NB4 (cell line): ENCODE data around the gene APP.

Source experiments
- DNase-seq: peaks from one replicate; pipeline ENCODE4 v3.0.0; 2010; ENCODE audit warnings: low read depth
- H3K4me3 ChIP-seq: one replicate; pipeline ENCODE4 v1.5.1; 2011; ENCODE audit warnings: mild to moderate bottlenecking, low read depth, low read length, moderate library complexity
- MYC ChIP-seq: IDR thresholded peaks from 2 replicates; pipeline ENCODE4 v1.6.1; 2011; ENCODE audit warnings: low read depth, low read length
- POLR2A ChIP-seq: IDR thresholded peaks from 2 replicates; pipeline ENCODE4 v1.6.1; 2011; ENCODE audit warnings: mild to moderate bottlenecking; ENCODE audit not compliant: insufficient read length; ENCODE audit errors: extremely low read depth
- TF ChIP-seq, protein P1 (sequence below): IDR thresholded peaks from 2 replicates; pipeline ENCODE4 v1.6.1; 2011; ENCODE audit warnings: low read depth, low read length
- TF ChIP-seq, protein P2 (sequence below): IDR thresholded peaks from one replicate; pipeline ENCODE4 v1.5.1; 2012; ENCODE audit warnings: low read depth, low read length

APP gene

DNA sequence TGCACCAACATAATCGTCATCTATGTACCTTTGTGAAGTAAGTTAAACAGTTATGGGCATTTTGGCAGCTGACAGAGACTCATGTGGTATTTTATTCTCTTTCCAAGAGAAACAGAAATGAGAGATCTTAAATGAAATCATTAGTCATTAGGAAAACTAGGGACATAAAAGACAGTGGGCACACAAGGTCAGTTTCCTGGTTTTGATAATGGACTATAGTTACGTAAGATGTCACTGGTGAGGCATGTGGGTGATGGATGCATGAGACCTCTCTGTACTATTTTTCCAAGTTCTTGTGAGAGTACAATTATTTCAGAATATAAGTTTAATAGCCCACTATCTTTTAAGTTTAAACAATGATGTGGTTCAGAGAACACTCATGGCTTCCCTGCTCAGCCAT lies 216.9 kb downstream of the APP start:
- TF ChIP-seq POLR2A (no peak), MYC (no peak)
- TF ChIP-seq, protein P1, sequence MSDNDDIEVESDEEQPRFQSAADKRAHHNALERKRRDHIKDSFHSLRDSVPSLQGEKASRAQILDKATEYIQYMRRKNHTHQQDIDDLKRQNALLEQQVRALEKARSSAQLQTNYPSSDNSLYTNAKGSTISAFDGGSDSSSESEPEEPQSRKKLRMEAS, result no peak
- TF ChIP-seq, protein P2, sequence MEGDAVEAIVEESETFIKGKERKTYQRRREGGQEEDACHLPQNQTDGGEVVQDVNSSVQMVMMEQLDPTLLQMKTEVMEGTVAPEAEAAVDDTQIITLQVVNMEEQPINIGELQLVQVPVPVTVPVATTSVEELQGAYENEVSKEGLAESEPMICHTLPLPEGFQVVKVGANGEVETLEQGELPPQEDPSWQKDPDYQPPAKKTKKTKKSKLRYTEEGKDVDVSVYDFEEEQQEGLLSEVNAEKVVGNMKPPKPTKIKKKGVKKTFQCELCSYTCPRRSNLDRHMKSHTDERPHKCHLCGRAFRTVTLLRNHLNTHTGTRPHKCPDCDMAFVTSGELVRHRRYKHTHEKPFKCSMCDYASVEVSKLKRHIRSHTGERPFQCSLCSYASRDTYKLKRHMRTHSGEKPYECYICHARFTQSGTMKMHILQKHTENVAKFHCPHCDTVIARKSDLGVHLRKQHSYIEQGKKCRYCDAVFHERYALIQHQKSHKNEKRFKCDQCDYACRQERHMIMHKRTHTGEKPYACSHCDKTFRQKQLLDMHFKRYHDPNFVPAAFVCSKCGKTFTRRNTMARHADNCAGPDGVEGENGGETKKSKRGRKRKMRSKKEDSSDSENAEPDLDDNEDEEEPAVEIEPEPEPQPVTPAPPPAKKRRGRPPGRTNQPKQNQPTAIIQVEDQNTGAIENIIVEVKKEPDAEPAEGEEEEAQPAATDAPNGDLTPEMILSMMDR, result no peak
- no peak for DNase-seq
- H3K4me3 ChIP-seq, result no peak overlapping the region

DNA sequence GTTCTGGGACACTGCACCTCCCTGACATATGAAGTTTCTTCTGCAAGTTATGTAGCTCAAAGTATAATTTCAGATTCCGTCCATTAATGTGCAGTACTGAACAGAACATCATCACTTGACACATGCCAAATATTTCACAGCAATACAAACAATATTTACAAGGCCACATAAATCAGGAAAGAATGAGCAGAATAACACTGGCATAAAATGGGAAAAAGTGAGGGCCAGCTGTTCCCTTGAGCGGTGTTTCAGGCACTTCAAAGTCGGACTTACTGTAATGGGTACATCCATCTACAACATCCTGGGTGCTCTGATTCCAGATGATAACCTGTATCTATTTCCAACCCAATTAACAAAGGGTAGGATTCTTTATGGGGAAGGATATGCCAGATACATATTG lies 217.4 kb downstream of the APP start:
- H3K4me3 ChIP-seq, result no peak overlapping the region
- no peak for DNase-seq
- TF ChIP-seq, protein P1, result no peak
- TF ChIP-seq, protein P2, result no peak
- no peak for TF ChIP-seq MYC
- TF ChIP-seq POLR2A, result no peak

DNA sequence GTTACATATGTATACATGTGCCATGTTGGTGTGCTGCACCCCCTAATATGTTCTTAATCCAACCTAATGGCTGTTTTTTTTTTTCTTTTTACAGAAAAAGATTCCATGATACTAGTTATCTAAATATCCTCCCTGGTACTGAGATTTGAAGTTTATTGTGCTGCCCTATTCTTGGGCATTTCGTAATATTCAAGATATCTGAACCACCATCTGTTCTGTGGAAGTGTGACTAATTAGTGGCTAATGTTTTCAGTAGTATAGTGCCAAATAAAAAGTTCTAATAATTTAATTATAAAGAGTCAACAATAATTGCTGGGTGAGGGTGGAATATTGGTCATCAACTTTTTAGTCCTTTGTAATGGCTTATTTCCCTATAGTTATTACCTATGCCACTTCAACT lies 218.3 kb downstream of the APP start:
- no peak for DNase-seq
- no peak overlapping the region for H3K4me3 ChIP-seq
- no peak for TF ChIP-seq MYC

DNA sequence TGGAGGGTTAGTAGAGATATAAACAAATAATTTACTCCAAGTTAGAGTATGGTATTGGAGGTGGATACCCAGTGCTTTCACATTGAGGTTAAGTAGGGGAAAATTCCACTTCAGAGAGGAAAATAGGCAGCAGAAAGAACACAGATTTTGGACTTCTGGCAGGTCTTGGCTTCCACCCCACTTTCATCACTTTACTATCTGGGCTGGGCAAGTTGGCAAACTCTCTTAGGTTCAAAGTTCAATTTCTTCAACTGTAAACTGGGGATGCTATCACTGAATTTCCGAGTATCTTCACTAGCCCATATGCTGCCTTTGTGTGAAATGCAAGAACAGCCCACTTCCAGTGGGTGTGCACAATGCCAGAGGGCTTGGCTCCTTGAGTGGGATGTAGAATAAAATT lies 220.9 kb downstream of the APP start:
- no peak overlapping the region for H3K4me3 ChIP-seq
- no peak for DNase-seq
- TF ChIP-seq POLR2A (no peak), MYC (no peak)
- TF ChIP-seq, protein P2, result no peak
- TF ChIP-seq, protein P1, result no peak

DNA sequence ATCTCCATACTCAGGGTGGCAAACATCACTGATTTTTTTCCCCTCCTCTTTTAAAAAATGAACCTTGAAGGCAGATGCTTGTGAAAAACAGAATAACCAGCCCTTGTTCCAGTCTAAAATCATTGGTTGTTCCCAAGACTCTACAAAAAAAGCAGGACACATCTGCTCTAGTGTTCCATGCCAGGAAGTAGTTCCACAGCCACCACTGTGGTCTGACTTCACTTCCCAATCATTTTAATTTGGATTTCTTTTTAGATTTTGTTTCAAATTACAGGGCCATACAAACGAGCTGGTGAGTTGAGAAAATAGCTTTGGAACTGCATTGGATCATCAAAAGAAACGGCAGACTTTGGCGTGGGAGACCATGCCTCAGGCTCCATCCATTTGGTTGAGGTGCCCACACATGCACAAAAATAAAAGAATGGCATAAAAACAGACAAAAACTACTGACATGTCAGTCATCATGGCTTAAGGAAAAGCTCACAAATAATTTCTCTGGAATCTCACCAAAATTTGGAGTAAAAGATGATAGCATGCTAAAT lies 225.8 kb downstream of the APP start:
- DNase-seq, result no peak
- H3K4me3 ChIP-seq, result no peak overlapping the region
- TF ChIP-seq MYC (no peak), POLR2A (no peak)
- TF ChIP-seq, protein P1, result no peak
- TF ChIP-seq, protein P2, result no peak

DNA sequence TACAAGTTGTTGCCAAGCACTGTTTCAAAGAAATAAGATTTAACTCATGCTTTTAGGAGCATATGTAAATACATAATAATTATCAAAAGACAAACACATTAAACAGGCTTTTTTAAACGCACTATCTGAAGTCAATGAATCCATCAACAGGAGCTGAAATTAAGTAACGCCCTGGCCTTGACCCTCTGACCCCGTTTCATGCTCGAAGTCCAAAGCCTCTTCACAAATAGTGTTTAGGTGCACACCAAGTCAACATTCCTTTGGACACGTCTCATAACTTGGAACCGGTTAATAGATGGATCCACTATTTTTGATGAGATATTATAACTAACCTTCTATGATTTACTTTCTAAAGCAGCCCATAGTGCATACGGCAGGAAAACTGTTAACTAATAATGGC lies 226.5 kb downstream of the APP start:
- no peak overlapping the region for H3K4me3 ChIP-seq
- TF ChIP-seq POLR2A (no peak), MYC (no peak)
- TF ChIP-seq, protein P1, result no peak
- TF ChIP-seq, protein P2, result no peak
- DNase-seq, result no peak
